GM19193 (cell line): Measurements from ENCODE around the gene MEX3C.

ENCODE experiments used
- POLR2A ChIP-seq: IDR thresholded peaks from 4 replicates; pipeline ENCODE4 v1.6.1; 2011; ENCODE audit not compliant: insufficient read depth, insufficient read length; ENCODE audit errors: extremely low read depth

MEX3C gene

DNA sequence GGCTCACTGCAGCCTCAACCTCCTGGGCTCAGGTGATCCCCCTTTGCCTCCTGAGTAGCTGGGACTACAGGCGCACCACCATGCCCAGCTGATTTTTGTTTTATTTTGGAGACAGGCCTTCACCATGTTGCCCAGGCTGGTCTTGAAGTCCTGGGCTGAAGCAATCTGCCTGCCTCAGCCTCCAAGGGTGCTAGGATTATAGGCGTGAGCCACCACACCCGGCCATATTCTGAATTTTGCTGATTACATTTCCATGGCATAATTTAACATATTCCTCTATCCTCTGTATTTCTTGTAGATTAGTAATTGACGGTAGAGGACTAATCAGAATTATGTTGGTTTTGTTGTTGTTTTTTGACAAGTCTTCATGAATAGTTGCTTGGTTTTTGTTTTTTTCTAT, 50.6 kb downstream of the MEX3C start:
- no peak for TF ChIP-seq POLR2A

DNA sequence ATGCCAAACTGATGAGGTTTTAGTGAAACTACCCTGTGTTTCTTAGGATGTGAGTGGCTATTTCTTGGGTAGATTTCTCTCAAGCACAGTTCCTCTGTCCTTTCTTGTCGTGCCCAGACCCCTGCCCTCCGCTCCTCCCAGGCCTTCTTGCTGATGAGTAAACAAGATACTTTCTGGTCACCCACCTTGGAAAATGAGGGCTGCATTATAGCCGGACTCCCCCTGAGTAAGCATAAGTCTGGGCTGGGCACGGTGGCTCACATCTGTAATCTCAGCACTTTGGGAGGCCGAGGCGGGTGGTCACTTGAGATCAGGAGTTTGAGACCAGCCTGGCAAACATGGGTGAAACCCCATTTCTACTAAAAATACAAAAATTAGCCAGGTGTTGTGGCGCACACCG, 58.5 kb downstream of the MEX3C start:
- TF ChIP-seq POLR2A: no peak

DNA sequence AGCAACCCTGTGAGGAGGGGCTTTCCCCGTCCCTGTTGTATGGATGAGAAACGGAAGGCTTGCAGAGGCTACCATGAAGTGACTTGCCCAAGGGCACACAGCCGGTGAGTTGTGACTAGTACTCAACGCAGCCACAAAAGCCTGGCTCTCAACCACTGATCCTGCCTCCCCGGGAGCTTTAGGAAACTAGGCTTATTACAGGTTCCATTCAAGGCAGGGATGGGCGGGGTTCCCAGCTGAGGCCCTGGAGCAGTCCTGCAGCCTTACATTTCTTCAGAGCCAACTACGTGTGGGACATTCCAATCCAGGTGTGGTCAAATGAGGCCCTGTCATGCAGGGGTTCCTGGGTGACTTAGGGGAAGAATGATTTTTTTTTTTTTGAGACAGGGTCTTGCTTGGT, 59.6 kb downstream of the MEX3C start:
- no peak for TF ChIP-seq POLR2A

DNA sequence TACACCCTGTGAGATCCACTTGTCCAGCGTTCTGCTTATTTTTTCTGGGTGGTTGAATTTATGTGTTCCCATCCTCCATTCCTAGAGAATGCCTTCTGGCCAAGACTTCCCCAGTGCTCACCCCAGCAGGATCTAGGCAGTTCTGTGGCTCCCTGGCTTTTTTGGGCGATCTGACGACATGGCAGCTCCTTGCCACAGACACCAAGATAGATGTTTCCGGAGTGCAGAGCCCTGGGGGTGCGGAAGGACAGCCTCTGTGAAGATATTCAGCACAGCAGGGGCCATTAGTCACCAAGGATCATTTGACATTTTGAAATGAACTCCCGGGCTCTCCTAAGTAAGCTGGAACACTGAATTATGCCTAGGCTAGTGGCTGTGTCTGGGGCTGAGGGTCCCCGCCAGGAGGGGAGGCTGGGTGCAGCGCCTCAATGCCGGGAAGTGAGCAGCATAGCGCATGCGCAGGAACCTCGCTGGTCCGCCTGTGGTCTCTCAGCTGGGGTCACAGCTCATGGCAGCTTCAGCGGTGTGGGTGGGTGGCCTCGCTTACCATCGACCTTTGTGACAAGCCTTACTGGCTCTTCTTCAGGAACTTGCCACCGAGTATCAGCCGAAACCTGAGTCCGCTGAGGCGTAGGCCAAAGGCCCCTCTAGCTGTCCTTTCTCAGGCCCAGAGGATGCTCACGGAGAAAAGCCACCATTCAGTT, 60.3 kb downstream of the MEX3C start:
- TF ChIP-seq POLR2A: no peak

DNA sequence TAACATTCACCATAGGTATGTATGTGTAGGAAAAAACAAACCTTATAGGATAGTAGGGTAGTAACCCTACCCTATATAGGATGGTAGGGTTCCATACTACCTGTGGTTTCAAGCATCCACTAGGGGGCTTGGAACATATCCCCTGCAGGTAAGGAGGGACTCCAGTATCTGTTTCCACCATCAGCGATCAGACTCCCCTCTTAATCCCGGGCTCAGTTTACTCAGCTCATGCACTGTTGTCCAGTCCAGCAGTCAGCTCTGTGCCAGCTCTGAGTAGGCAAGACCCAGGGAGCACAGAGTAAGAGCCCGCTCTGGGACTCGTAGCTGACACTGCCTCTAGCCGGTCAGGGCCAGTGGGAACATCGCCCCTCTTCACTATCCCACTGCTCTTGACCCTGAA, 61.7 kb downstream of the MEX3C start:
- TF ChIP-seq POLR2A: no peak

DNA sequence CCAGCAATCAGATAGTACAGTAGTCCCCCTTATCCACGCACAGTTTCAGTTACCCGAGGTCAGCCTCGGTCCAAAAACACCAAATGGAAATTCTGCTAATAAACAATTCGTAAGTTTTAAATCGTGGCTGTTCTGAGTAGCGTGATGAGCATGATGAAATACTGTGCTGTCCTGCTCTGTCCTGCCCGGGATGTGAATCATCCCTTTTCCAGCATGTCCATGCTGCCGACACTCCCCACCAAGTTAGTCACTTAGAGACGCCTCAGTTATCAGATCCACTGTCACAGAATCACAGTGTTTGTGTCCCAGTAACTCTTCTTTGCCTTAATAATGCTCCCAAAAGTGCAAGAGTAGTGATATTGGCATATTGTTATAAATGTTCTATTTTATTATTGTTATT, 62.1 kb downstream of the MEX3C start:
- TF ChIP-seq POLR2A: no peak

DNA sequence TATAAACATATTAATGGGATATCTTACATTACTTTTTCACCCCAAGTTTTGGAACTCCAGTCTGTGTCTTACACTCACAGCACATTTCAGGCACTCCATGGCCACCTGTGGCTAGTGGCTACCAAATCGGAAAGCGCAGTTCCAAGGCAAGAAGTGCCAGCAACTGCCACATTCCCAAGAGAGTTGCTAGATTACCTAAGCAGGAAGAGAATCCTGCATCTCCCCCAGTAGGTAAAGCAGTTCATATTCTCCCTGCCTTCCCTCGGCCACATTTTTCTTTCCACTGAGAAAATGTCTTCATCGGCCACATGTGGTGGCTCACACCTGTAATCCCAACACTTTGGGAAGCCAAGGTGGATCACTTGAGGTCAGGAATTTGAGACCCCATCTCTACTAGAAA, 62.8 kb downstream of the MEX3C start:
- no peak for TF ChIP-seq POLR2A

DNA sequence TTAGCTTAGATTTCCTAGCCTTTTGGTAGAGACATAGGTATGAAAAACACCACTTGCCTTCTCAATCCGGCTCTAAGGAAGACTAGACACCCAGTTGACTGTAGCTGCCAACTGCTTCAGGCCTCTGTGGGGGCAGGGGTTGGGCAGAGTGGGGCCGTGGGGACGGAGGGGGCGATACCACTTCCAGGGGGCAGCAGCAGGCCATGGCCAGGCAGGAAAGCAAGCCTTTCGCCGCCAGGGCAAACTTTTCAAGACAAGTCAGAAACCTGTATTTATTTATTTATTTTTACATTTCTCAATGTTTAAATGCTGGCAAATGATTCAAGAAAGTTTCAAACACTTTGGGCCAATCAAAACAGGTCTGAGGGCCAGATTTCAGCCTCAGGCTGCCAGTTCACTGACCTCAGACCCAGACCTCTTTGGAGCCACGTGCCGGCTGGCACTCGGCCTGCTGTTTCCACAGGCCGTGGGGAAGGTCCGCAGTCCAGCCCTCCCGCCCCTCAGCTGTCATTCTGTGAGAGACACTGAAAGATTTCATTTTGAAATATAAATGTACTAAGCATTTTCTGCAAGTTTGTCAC, 63.8 kb downstream of the MEX3C start:
- no peak for TF ChIP-seq POLR2A

DNA sequence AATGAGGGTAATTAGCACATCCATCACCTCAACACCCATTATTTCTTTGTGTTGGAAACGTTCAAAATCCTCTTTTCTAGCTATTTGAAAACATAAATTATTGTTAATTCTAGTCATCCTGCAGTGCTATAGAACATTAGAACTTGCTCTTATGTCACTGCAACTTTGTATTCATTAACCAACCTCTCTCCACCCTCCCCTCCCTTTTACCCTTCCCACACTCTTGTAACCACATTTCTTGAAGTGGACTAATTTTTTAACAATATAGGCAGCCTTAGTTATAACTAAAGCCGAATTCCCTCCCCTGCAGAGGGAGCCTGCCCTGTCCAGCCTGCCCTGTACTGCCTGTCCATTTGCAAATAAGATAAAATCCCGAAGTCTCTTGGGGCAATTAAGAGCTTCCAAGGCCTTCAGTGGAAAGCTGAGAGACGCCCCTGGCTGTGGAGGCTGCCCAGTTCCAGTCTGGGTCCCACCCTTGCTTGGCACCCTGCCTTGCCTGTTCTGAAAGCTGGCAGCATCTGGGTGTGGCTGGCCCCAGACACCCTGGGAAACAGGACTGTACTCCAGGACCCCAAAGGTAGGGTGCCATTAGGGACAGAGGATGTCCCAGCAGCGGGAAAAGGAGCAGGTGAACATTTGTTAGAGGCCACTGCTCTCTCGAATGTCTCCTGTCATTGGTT, 65.1 kb downstream of the MEX3C start:
- TF ChIP-seq POLR2A: no peak

DNA sequence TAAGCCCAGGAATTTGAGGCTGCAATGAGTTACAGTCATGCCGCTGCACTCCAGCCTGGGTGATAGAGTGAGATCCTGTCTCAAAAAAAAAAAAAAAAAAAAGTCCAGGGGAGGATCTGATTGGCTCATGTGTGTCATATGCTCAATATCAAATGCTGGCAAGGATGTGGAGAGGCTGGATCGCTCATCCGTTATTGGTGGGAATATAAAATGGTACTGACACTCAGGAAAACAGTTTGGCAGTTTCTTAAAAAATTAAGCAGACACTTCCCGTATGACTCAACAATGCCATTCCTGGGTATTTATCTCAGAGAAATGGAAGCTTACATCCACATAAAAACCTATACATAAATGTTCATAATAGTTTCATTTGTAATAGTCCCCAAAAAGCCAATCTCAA, 68.9 kb downstream of the MEX3C start:
- no peak for TF ChIP-seq POLR2A

DNA sequence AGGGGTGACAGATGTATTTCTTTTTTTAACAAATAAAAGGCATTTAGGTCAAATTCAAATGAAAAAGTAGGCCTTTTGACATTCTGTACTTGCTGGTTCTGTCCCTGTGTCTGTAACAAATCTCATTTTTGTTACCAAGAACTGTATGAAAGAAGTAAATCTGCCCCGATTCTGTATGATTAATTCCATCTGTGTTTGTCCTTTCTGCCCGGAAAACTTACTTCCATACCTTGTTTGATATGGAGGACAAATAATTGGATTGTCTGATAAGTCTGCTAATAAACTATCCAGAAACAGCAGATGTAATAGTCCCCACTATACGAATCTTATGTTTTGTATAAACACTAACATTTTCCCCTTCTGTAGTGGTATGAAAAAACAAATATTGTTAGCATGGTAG, 69.8 kb downstream of the MEX3C start:
- no peak for TF ChIP-seq POLR2A

DNA sequence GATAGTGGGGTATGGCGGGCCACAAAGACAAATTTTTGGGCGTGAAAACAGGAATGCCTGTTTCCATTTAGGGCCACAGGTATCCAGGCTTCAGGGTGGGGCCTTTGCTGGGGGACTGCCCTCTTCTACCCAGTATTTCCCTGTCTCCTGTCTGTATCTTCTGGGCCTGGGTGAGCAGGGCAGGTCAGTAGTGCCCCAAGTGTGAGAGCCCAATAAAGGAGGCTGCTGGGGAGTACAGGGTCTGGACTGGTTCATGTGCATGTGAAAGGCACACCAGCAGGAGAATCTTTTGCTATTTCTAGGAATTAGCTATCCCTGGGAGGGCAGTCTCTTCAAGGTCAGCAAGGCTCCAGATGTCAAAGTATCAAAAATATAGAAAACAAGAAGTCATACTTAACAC, 71.5 kb downstream of the MEX3C start:
- no peak for TF ChIP-seq POLR2A
